ENCODE results near the gene TRPM3.

- no peak for TF ChIP-seq CTCF (conservative IDR thresholded peaks at IDR 0.05)
- TF ChIP-seq ZFX (IDR thresholded peaks at IDR 0.05) = no peak
These were observed 566.5 kb downstream of the TRPM3 start for GRCh38 chr9:70554881-70555280.

Data from C4-2B (cell line).